ENCODE measurements around the gene IGSF21.

DNA sequence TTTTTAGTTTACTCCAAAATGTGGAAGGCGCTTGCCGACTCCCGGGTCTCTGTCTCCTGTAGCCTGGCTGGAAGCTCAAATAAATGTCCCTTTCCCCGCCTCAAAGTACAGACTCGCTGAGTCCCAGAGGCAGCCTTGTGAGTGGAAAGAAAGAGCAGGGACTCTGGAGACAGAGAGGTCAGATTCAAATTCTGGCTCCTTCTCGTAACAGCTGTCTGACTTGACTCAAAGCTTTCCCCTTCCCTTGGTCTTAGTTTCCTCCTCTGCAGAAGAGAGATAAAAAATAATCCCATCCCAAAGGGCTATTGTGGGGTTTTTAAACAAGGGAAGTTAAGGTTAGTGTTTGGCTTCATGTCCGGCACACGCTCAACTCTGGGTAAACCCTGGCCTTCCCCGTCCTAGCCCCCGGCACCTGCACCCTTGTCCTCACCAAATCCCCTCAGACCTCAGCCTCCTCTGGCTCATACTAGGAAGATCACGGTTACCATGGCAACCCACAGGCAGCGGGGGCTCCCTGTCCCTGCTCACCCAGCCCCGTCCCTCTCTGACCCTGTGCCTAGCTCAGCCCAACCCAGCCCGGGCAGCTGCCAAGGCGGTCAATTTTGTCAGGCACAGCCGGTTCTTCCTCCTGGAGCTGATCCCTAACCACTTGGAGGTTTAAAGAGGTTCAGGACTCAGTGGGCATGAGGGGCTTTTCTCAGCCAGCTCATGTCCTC, 49.2 kb upstream of the IGSF21 start:
- TF ChIP-seq, protein P1, sequence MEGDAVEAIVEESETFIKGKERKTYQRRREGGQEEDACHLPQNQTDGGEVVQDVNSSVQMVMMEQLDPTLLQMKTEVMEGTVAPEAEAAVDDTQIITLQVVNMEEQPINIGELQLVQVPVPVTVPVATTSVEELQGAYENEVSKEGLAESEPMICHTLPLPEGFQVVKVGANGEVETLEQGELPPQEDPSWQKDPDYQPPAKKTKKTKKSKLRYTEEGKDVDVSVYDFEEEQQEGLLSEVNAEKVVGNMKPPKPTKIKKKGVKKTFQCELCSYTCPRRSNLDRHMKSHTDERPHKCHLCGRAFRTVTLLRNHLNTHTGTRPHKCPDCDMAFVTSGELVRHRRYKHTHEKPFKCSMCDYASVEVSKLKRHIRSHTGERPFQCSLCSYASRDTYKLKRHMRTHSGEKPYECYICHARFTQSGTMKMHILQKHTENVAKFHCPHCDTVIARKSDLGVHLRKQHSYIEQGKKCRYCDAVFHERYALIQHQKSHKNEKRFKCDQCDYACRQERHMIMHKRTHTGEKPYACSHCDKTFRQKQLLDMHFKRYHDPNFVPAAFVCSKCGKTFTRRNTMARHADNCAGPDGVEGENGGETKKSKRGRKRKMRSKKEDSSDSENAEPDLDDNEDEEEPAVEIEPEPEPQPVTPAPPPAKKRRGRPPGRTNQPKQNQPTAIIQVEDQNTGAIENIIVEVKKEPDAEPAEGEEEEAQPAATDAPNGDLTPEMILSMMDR (IDR thresholded peaks at IDR 0.05): no peak
- TF ChIP-seq POLR2A (IDR thresholded peaks at IDR 0.05): no peak

Data from thyroid gland (tissue), 4 donors.